Body of pancreas (tissue), 4 donors: Measurements from ENCODE around the gene TESK1. TPM values are rescaled to one million over a fixed set of nuclear protein-coding genes. Genes with fewer than 3 reads are reported as not detected.

Source experiments
- ATAC-seq: fragments of 150-250 bp; one replicate; pipeline ENCODE4 v1.9.1; 2016
- DNase-seq, 4 donors: peaks; one replicate each; pipeline ENCODE4 v3.0.0-alpha.2; 2019
- H3K27ac ChIP-seq, 4 donors: fragments of 200-600 bp; sonication (generic); 1 replicate in 3 of 4; 2 replicates in 1 of 4; pipeline versions ENCODE4 v1.5.1 to v1.6.1; 2016 to 2019; ENCODE audit warnings: mild to moderate bottlenecking in 1 of 4, mixed read lengths in 1 of 4, moderate library complexity in 1 of 4
- H3K27me3 ChIP-seq, 2 donors: fragments of 200-600 bp; sonication (generic); one replicate each; pipeline ENCODE4 v1.6.0; 2016; ENCODE audit warnings: mild to moderate bottlenecking in 1 of 2
- H3K36me3 ChIP-seq, 2 donors: fragments of 200-600 bp; sonication (generic); replicated peaks in 1 of 2; 2 replicates each; pipeline ENCODE4 v1.5.1; 2016; ENCODE audit warnings: low read depth in 2 of 2; ENCODE audit not compliant: insufficient read depth in 1 of 2
- H3K4me1 ChIP-seq: fragments of 200-600 bp; sonication (generic); one replicate; pipeline ENCODE4 v1.6.0; 2016
- H3K4me3 ChIP-seq, 2 donors: fragments of 200-600 bp; sonication (generic); 1 replicate in 1 of 2; 2 replicates in 1 of 2; pipeline ENCODE4 v1.5.1; 2016 to 2019
- H3K9me3 ChIP-seq, 3 donors: fragments of 200-600 bp; sonication (generic); 1 replicate in 2 of 3; 2 replicates in 1 of 3; pipeline ENCODE4 v1.5.1; 2016
- POLR2A ChIP-seq, 3 donors: fragments of 450-650 bp; IDR thresholded peaks; one replicate each; pipeline ENCODE4 v1.6.1; 2016; ENCODE audit warnings: antibody characterized with exemption in 3 of 3, mild to moderate bottlenecking in 2 of 3
- WGBS, 2 donors: methylation state at CpG; one replicate each; pipeline ENCODE4 v1.1.5; 2017; 5-methylcytosine and 5-hydroxymethylcytosine counted together
- intact Hi-C: fragments of 100-400 bp; cut with DNase I; formaldehyde crosslinking; loops from one replicate; pipeline ENCODE4 v1.15.1; 2023
- total RNA-seq, 2 donors: library from RNA; depleted of rRNA; stranded (reverse); fragments of >200 nt; gene quantifications; one replicate each; pipeline ENCODE4 v1.1.0, GENCODE V29; 2016
- TF ChIP-seq, protein P1 (sequence below), 7 experiments: fragments of 450-650 bp in 4 of 7; fragments of 200-600 bp in 3 of 7; sonication (generic) in 3 of 7; IDR thresholded peaks; one replicate each; pipeline ENCODE4 v1.5.1; 2016 to 2019; ENCODE audit warnings: antibody characterized with exemption in 7 of 7

TESK1 gene
- total RNA-seq, 2 donors from 2014 or later, result 13.0 to 20.1 TPM

DNA sequence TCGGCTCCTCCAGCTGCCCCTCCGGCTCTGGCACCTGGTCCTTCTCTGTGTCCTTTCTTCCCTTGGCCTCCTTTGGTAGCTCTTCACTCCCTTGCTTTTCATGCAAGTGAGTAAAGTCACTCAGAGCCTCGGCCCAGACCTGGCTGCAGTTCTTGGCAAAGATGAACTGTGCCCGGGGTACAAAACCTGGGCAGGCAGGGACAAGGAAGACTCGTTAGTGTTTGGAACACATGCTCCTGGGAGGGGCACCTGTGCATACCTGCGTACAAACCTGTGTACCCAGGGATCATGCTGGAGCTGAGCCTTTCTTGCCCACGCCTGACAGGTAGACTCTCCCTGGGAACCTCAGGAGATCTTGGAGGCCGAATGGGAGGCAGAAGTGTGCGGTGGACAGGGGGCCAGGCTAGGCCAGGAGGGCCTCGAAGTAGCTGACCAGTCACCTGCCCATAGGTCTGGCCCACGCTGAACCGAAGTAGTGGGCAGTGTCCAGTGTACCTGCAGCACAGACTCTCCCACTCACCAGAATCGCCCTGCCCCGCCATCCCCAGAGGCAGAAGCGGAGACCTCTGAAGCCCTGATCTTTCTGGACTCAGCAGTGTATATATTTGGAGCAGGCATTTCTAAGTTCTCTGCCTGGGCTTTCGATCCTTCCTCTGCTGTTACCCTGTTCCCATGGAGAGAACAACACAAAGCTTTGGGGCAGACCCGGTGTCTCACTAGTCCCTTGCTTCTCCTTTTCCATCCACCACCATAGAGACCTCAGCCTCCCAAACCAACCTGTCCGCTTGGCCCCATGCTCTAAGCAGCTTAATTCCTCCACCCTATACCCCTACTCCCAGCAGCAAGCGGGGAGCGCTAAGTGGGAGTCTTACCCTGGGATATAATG is 41.9 kb upstream of the TESK1 start:
- H3K4me3 ChIP-seq, result no peak overlapping the region
- DNase-seq (no peak), ATAC-seq (peak; percentile 4)
- H3K36me3 ChIP-seq, result peaks cover 0 to 5% of the 10 kb centered on the region in 2 donors
- peaks cover 9% of the 10 kb centered on the region for H3K4me1 ChIP-seq
- WGBS, 2 donors, result 87 to 89% methylated on average over 12 to 19 of the region's 20 CpGs
- no peak for TF ChIP-seq POLR2A (IDR thresholded peaks at IDR 0.05)
- TF ChIP-seq, protein P1, sequence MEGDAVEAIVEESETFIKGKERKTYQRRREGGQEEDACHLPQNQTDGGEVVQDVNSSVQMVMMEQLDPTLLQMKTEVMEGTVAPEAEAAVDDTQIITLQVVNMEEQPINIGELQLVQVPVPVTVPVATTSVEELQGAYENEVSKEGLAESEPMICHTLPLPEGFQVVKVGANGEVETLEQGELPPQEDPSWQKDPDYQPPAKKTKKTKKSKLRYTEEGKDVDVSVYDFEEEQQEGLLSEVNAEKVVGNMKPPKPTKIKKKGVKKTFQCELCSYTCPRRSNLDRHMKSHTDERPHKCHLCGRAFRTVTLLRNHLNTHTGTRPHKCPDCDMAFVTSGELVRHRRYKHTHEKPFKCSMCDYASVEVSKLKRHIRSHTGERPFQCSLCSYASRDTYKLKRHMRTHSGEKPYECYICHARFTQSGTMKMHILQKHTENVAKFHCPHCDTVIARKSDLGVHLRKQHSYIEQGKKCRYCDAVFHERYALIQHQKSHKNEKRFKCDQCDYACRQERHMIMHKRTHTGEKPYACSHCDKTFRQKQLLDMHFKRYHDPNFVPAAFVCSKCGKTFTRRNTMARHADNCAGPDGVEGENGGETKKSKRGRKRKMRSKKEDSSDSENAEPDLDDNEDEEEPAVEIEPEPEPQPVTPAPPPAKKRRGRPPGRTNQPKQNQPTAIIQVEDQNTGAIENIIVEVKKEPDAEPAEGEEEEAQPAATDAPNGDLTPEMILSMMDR (IDR thresholded peaks at IDR 0.05), result no peak
- peak overlapping the region in 1 of 4 donors; percentile 36 for H3K27ac ChIP-seq
- H3K27me3 ChIP-seq, result no peaks in the 10 kb centered on the region
- intact Hi-C loops, result no loop called here
- no peaks in the 10 kb centered on the region for H3K9me3 ChIP-seq

- H3K4me3 ChIP-seq, result no peak overlapping the region
- intact Hi-C loops, result no loop called here
- H3K9me3 ChIP-seq, result no peaks in the 10 kb centered on the region
- peaks cover 9% of the 10 kb centered on the region for H3K4me1 ChIP-seq
- WGBS, 2 donors, result 50 to 54% methylated on average over 14 of the region's 14 CpGs
- ATAC-seq, result peak; percentile 43
- peak in 3 of 4 donors; percentile 33 to 43 (median 34) for DNase-seq
- peak overlapping the region in 1 of 4 donors; percentile 36 for H3K27ac ChIP-seq
- peaks cover 0 to 4% of the 10 kb centered on the region in 2 donors for H3K36me3 ChIP-seq
- no peaks in the 10 kb centered on the region for H3K27me3 ChIP-seq
- TF ChIP-seq, protein P1 (IDR thresholded peaks at IDR 0.05), result no peak
- no peak for TF ChIP-seq POLR2A (IDR thresholded peaks at IDR 0.05)
Observed at GRCh38 chr9:35563791-35564197, 41.3 kb upstream of the TESK1 start.

DNA sequence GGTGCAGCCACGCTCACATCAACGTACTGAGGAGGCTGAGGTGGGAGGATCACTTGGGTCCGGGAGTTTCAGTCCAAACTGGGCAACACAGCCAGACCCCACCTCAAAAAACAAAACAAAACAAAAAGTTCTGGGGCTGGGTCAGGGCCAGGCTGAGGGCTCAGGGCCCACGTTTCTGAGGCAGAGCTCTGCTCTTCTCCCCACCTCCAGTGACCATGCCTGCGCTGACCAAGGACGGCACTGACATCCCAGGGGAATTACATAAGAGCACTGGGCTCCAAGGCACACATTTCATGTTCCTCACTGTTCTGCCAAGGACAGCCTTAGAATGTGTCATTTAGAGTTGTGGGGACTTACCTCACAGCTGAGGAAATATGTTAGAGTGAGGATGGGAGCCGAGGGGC is 40.4 kb upstream of the TESK1 start:
- TF ChIP-seq, protein P1 (IDR thresholded peaks at IDR 0.05), result no peak
- Histone ChIP-seq H3K4me1 (peaks cover 9% of the 10 kb centered on the region), H3K27ac (no peak overlapping the region), H3K36me3 (no peaks in the 10 kb centered on the region), H3K4me3 (no peak overlapping the region), H3K9me3 (no peaks in the 10 kb centered on the region), H3K27me3 (no peaks in the 10 kb centered on the region)
- no peak for DNase-seq
- ATAC-seq, result no peak
- WGBS, 2 donors, result 64 to 90% methylated on average over 4 to 7 of the region's 7 CpGs
- intact Hi-C loops, result no loop called here

DNA sequence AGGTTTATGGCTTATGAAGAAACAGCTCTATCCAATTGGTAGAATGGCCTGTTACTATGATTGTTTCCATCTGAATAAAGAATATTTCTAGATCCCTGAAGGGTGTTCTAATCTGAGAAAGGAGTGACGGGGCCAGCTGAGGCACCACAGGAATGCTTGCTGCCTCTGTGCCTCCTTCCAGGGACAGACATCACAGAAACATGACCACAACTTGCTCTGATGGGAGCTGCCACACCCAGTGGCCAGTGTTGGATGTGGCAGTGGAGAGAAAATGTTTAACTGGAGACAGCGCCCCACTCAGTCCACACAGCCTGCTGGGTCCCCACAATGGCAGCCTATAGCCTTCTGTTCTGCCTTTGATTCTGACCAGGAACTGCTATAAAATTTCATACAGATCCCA is 38.6 kb upstream of the TESK1 start:
- TF ChIP-seq, protein P1 (IDR thresholded peaks at IDR 0.05), result no peak
- no peak for TF ChIP-seq POLR2A (IDR thresholded peaks at IDR 0.05)
- peaks cover 9% of the 10 kb centered on the region for H3K4me1 ChIP-seq
- no peaks in the 10 kb centered on the region for H3K36me3 ChIP-seq
- H3K4me3 ChIP-seq, result no peak overlapping the region
- no peak overlapping the region for H3K27ac ChIP-seq
- no peak for DNase-seq
- intact Hi-C loops, result no loop called here
- no peak for ATAC-seq
- 87 to 95% methylated on average over 2 of the region's 2 CpGs for whole genome bisulfite sequencing, 2 donors
- no peaks in the 10 kb centered on the region for H3K27me3 ChIP-seq
- H3K9me3 ChIP-seq, result no peaks in the 10 kb centered on the region
